HEK293T (cell line): ENCODE results near the gene MGLL.

Source experiments
- CTCF ChIA-PET: fragments of 350-600 bp; formaldehyde crosslinking; extraction: SDS; loops from one replicate; lab custom pipeline; 2021; ENCODE audit warnings: antibody characterized with exemption, inconsistent platforms; lab: Yijun Ruan, JAX
- POLR2A ChIA-PET: fragments of 350-600 bp; formaldehyde crosslinking; extraction: SDS; loops from one replicate; lab custom pipeline; 2020; ENCODE audit warnings: antibody characterized with exemption, inconsistent platforms; lab: Yijun Ruan, JAX
- DNase-seq: peaks from one replicate; pipeline ENCODE4 v3.0.0; 2012; ENCODE audit warnings: mixed read lengths; ENCODE audit errors: extremely low spot score
- ARNT ChIP-seq: fragments of 450-650 bp; IDR thresholded peaks from 2 replicates; pipeline ENCODE4 v1.6.1; 2017; ENCODE audit warnings: mild to moderate bottlenecking
- BHLHE40 ChIP-seq: fragments of 450-650 bp; IDR thresholded peaks from 2 replicates; pipeline ENCODE4 v1.6.1; 2016; ENCODE audit warnings: mild to moderate bottlenecking, moderate library complexity, borderline replicate concordance
- CTBP1 ChIP-seq: fragments of 450-650 bp; IDR thresholded peaks from 2 replicates; pipeline ENCODE4 v1.6.1; 2016; ENCODE audit warnings: borderline replicate concordance
- ELF4 ChIP-seq: fragments of 450-650 bp; IDR thresholded peaks from 2 replicates; pipeline ENCODE4 v1.6.1; 2017; ENCODE audit warnings: antibody characterized with exemption
- FOXA1 ChIP-seq: fragments of 450-650 bp; IDR thresholded peaks from 2 replicates; pipeline ENCODE4 v1.6.1; 2016; ENCODE audit warnings: mild to moderate bottlenecking
- FOXK2 ChIP-seq: fragments of 450-650 bp; IDR thresholded peaks from 2 replicates; pipeline ENCODE4 v1.6.1; 2016; ENCODE audit warnings: mild to moderate bottlenecking
- FOXM1 ChIP-seq: fragments of 450-650 bp; IDR thresholded peaks from 2 replicates; pipeline ENCODE4 v1.6.1; 2017; ENCODE audit warnings: mild to moderate bottlenecking, borderline replicate concordance
- HDGF ChIP-seq: fragments of 450-650 bp; IDR thresholded peaks from 2 replicates; pipeline ENCODE4 v1.6.1; 2017; ENCODE audit warnings: antibody characterized with exemption, borderline replicate concordance
- L3MBTL2 ChIP-seq: fragments of 450-650 bp; conservative IDR thresholded peaks from 2 replicates; pipeline ENCODE4 v1.6.1; 2016; ENCODE audit warnings: mild to moderate bottlenecking
- LEF1 ChIP-seq: fragments of 450-650 bp; IDR thresholded peaks from 2 replicates; pipeline ENCODE4 v1.6.1; 2017; ENCODE audit warnings: mild to moderate bottlenecking, borderline replicate concordance
- NFRKB ChIP-seq: fragments of 450-650 bp; IDR thresholded peaks from 2 replicates; pipeline ENCODE4 v1.6.1; 2016; ENCODE audit warnings: mild to moderate bottlenecking, moderate library complexity
- SP1 ChIP-seq: fragments of 450-650 bp; IDR thresholded peaks from 2 replicates; pipeline ENCODE4 v1.6.1; 2017
- SUZ12 ChIP-seq: fragments of 450-650 bp; IDR thresholded peaks from 2 replicates; pipeline ENCODE4 v1.6.1; 2016; ENCODE audit warnings: mild to moderate bottlenecking
- TARDBP ChIP-seq: fragments of 450-650 bp; IDR thresholded peaks from 2 replicates; pipeline ENCODE4 v1.6.1; 2016
- ZNF384 ChIP-seq: fragments of 450-650 bp; IDR thresholded peaks from 2 replicates; pipeline ENCODE4 v1.6.1; 2016
- TF ChIP-seq, protein P1 (sequence below): fragments of 450-650 bp; IDR thresholded peaks from 2 replicates; pipeline ENCODE4 v1.6.1; 2016

Gene MGLL

DNA sequence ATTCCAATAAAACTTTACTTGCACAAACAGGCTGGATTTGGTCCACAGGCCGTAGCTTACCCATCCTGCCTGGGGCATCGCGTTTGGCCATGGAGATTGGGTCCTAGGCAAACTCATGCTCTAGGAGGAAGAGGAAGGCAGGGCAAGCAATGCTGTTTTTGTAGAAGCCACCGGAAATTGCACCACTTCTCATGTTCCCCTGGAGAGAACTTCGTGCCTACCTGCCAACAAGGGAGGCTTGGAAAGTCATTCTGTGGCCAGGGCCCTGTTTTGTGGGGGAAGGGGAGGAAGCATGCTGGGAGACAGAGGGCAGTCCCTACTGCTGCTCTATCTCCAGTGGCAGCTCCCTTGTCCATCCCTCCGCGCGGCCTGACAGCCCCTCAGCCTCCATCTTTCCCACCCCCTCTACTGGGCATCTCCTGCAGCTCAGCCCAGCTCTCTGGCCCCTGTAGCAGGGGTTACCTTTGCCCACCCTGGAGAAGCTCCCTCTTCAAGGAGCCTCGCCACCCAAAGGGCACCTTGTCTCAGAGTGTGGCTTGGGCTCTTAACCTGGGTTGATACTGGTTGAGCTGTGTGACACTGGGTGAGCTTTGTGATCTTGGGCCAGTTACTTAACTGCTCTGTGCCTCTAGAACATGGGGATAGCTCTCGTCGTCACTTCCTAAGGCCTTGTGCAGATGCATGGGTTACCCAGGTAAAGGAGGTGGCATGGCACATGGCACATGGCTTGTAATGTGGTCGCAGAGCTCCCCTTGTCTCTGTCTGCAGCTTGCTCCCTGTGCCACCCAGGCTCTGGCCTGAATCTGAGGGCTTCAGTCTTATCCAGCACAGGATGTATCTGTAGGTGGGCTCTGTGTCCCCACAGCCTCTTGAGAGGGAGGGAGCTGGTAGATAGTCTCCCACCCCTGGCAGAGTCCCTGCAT, 143.4 kb downstream of the MGLL start:
- no peak for DNase-seq
- CTCF ChIA-PET = interaction anchor here (1.0 to 1.5 kb wide), 3 partner anchors 12 to 103 kb away, joined by 3 to 7 read pairs (median 5); no protein-coding TSS in a partner anchor
- TF ChIP-seq HDGF = no peak
- no peak for TF ChIP-seq CTBP1
- TF ChIP-seq LEF1 = no peak
- no peak for TF ChIP-seq FOXK2
- TF ChIP-seq L3MBTL2 = no peak
- no peak for TF ChIP-seq FOXA1
- TF ChIP-seq TARDBP = no peak
- TF ChIP-seq, protein P1, sequence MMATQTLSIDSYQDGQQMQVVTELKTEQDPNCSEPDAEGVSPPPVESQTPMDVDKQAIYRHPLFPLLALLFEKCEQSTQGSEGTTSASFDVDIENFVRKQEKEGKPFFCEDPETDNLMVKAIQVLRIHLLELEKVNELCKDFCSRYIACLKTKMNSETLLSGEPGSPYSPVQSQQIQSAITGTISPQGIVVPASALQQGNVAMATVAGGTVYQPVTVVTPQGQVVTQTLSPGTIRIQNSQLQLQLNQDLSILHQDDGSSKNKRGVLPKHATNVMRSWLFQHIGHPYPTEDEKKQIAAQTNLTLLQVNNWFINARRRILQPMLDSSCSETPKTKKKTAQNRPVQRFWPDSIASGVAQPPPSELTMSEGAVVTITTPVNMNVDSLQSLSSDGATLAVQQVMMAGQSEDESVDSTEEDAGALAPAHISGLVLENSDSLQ = no peak
- TF ChIP-seq BHLHE40 = no peak
- no peak for TF ChIP-seq FOXM1
- TF ChIP-seq NFRKB = no peak
- POLR2A ChIA-PET = interaction anchor here (0.6 to 1.1 kb wide), 2 partner anchors 83 to 1232 kb away, joined by 3 read pairs; no protein-coding TSS in a partner anchor

DNA sequence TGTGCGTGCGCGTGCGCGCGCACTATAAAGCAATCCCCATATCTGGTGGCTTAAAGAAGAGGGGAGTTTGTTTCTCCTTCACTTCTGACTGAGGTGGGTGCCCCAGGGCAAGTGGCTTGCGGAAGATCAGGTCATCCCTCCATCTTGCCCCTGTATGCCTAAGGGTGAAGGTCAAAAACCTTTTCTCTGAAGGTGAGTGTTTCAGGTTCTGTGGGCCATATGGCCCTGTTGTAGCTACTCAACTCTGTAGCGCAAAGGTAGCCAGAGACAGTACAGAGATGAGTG, 144.1 kb downstream of the MGLL start:
- ChIA-PET POLR2A (interaction anchor here (0.6 kb wide), 1 partner anchor 1231 kb away, joined by 3 read pairs; no protein-coding TSS in a partner anchor), CTCF (interaction anchor here (1.5 kb wide), 1 partner anchor 19 kb away, joined by 7 read pairs; no protein-coding TSS in a partner anchor)
- no peak for DNase-seq
- TF ChIP-seq TARDBP = no peak
- TF ChIP-seq, protein P1 = no peak

DNA sequence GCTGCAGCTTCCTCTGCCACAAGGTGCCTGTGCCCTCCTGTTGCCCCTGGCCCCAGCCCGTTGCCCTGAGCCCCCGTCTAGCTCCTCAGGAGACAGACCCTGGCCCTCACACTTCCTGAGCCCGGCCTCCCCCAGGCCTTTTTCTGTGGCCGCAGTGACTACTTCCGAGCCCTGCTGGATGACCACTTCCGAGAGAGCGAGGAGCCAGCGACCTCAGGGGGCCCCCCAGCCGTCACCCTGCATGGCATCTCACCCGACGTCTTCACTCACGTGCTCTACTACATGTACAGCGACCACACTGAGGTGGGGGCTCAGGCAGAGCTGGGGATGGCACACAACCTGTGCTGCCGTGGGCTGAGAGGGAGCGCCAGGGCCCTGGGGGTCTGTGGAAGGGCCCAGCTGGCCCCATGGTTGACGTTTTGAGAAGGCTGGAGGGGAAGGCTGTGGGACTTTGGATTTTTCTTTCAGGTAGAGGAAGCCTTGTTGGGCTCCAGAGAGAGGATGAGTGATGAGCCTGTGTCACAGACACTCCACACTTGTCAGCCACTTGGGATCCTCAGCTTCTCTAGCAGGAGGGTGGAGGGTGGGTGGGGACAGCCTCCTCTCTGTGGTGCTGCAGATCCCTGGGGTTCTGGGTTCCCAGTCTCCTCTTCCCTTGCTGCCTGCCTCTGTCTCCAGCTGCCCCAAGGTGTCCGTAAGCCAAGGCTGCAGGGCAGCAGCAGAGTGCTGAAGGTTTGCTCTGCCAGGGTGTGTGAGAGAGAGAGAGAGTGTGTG, 144.6 kb downstream of the MGLL start:
- no peak for DNase-seq
- TF ChIP-seq, protein P1 = no peak
- TF ChIP-seq CTBP1 = no peak
- no peak for TF ChIP-seq FOXK2
- TF ChIP-seq BHLHE40 = no peak
- TF ChIP-seq NFRKB = no peak
- no peak for TF ChIP-seq ARNT
- ChIA-PET POLR2A (no interaction called here), CTCF (no interaction called here)

DNA sequence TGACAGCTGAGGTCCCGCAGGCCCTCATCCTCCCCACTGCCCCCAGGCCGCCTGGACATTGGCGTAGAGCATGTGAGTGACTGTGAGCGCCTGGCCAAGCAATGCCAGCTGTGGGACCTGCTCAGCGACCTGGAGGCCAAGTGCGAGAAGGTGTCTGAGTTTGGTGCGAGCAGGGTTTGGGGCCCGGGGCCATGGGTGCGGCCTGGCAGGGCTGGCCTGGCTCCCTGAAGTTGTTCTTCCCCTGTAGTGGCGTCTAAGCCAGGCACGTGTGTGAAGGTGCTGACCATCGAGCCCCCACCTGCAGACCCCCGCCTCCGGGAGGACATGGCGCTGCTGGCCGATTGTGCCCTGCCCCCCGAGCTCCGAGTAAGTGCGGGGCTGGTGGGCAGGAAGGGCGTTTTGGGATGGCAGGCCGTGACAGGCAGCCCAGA, 145.4 kb downstream of the MGLL start:
- CTCF ChIA-PET = no interaction called here
- POLR2A ChIA-PET = no interaction called here

DNA sequence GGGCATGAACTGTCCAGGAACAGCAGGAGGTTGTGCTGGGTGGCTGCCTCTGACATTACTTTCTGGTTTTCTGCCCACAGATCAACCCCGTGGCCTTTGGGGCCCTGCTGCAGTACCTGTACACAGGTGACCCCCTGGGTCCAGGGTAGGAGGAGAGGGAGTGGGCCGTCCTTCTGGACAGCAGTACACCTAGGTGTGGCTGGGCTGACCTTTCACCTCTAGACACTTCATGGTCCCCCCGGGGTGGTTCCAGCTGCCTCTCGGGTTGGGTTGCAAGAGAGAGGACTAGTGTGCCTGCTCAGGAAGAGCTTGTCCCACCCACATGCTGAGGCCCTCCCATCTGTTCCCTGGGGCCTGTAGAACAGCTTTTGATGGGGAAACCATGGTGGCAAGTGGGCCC, 145.9 kb downstream of the MGLL start:
- POLR2A ChIA-PET = no interaction called here
- no peak for DNase-seq
- CTCF ChIA-PET = no interaction called here
- TF ChIP-seq ELF4 (no peak), FOXK2 (no peak)

More for the DNA sequence above, 145.4 kb downstream of the MGLL start:
- no peak for TF ChIP-seq TARDBP
- no peak for TF ChIP-seq HDGF
- no peak for TF ChIP-seq CTBP1
- no peak for TF ChIP-seq ZNF384
- TF ChIP-seq SP1 = no peak
- no peak for TF ChIP-seq FOXM1
- no peak for TF ChIP-seq NFRKB
- TF ChIP-seq, protein P1 = no peak
- TF ChIP-seq LEF1 = no peak
- TF ChIP-seq SUZ12 = no peak
- no peak for TF ChIP-seq BHLHE40
- no peak for TF ChIP-seq FOXK2
- TF ChIP-seq FOXA1 = no peak
- no peak for TF ChIP-seq ELF4
- TF ChIP-seq ARNT = no peak
- no peak for TF ChIP-seq L3MBTL2
- no peak for DNase-seq
